Transverse colon (tissue), 4 donors: ENCODE measurements around the gene STK4.

Source experiments
- CTCF ChIP-seq, 5 experiments: fragments of 200-600 bp in 3 of 5; fragments of 450-650 bp in 2 of 5; sonication (generic) in 3 of 5; IDR thresholded peaks; 1 replicate in 2 of 5; 2 replicates in 3 of 5; pipeline ENCODE4 v1.5.1; 2016 to 2017; ENCODE audit warnings: antibody characterized with exemption in 5 of 5, inconsistent platforms in 3 of 5, mild to moderate bottlenecking in 2 of 5, moderate library complexity in 1 of 5
- EP300 ChIP-seq: sonication (generic); formaldehyde crosslinking; IDR thresholded peaks from one replicate; pipeline ENCODE4 v1.6.1; 2017; ENCODE audit warnings: antibody characterized with exemption, low read depth
- POLR2AphosphoS5 ChIP-seq, 3 donors: sonication (generic); formaldehyde crosslinking; IDR thresholded peaks; one replicate each; pipeline ENCODE4 v1.6.1; 2016; ENCODE audit warnings: antibody characterized with exemption in 3 of 3

DNA sequence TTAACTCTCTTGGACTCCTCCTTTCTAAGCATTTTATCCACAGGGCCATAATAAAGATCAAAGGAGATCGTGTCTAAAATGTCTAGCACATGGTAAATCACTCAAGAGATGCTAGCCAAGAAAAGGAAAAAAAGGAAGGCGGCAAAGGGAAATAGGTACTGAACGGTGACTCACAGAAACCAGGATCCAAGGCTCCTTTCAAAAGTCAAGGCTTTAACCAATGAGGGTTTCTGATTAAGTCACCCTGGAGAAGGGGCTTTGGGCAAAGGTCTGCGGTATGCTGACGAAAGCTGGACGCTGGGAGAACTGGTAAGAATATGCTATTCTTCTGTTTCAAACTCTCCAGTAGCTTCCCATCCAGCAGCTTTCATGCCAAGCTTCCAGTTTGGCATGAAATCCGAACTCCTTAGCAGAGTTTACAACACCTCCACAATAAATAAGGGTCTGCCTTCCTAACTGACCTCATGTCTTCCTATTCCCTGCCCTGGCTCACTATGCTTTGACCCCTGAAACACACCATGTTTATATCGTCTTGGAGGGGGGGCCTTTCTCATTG is 7.2 kb upstream of the STK4 start:
- TF ChIP-seq CTCF (IDR thresholded peaks at IDR 0.05) (no peak), POLR2AphosphoS5 (IDR thresholded peaks at IDR 0.05) (no peak), EP300 (no peak)
